ENCODE measurements around the gene ADAMTSL1. TPM values are rescaled to one million over a fixed set of nuclear protein-coding genes. Genes with fewer than 3 reads are reported as not detected.

ADAMTSL1 gene
- total RNA-seq, 6 experiments from 2014 or later = 37.3 to 98.1 (median 90.8) TPM

DNA sequence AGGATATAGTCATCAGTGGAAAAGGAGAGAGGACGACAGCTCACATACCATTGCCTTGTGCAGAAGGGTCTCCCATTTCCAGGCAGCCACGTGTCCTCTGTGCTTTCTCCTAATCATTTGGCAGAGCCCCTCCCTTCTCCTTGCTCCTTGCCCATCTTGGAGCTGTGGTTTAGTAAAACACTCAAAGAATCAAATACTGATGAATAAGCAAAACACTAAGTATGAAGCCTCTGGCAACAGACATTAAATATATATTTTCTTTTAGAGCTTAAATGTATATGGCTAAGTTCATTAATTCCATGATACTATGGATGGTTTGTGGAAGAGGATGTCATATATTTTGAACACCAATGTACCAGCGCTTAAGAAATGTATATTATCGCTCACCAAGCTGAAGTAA is 280.6 kb downstream of the ADAMTSL1 start:
- TF ChIP-seq, protein P1, sequence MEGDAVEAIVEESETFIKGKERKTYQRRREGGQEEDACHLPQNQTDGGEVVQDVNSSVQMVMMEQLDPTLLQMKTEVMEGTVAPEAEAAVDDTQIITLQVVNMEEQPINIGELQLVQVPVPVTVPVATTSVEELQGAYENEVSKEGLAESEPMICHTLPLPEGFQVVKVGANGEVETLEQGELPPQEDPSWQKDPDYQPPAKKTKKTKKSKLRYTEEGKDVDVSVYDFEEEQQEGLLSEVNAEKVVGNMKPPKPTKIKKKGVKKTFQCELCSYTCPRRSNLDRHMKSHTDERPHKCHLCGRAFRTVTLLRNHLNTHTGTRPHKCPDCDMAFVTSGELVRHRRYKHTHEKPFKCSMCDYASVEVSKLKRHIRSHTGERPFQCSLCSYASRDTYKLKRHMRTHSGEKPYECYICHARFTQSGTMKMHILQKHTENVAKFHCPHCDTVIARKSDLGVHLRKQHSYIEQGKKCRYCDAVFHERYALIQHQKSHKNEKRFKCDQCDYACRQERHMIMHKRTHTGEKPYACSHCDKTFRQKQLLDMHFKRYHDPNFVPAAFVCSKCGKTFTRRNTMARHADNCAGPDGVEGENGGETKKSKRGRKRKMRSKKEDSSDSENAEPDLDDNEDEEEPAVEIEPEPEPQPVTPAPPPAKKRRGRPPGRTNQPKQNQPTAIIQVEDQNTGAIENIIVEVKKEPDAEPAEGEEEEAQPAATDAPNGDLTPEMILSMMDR (IDR thresholded peaks at IDR 0.05) = no peak
- H3K9me3 Mint-ChIP-seq = no peaks in the 10 kb centered on the region
- H3K4me1 Mint-ChIP-seq (ENCODE audit: low read depth) = no peaks in the 10 kb centered on the region
- no peak overlapping the region for H3K4me3 Mint-ChIP-seq
- H3K27ac Mint-ChIP-seq = no peak overlapping the region
- H3K36me3 Mint-ChIP-seq (ENCODE audit: low read depth) = peaks cover 27% of the 10 kb centered on the region; the same call in 1 of the 2 replicates
- no peaks in the 10 kb centered on the region; the same call in none of the 2 replicates for H3K27me3 Mint-ChIP-seq (ENCODE audit: insufficient read depth)
- DNase-seq = no peak

DNA sequence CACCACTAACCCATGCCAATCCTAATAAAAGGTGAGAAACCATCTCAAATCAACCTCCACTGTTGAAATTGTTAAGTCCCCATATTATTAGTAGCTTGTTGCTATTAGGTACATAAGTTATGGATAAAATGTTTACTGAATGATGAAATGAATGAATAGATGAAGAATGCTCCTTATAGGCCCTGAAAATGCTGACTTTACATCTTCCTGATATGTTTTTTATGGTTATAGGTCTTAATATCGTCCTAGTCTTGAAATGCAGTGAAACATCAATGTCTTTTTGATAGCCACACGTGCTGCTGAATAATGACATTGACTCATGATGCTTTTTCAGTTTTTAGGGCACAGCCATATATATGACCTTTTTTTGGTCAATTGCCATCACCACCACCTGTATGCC is 281.3 kb downstream of the ADAMTSL1 start:
- Mint-ChIP-seq H3K27me3 (ENCODE audit: insufficient read depth) (no peaks in the 10 kb centered on the region; the same call in 1 of the 2 replicates), H3K36me3 (ENCODE audit: low read depth) (peaks cover 31% of the 10 kb centered on the region; the same call in 1 of the 2 replicates), H3K4me1 (ENCODE audit: low read depth) (no peaks in the 10 kb centered on the region), H3K4me3 (no peak overlapping the region), H3K27ac (no peak overlapping the region; the same call in 1 of the 2 replicates), H3K9me3 (no peaks in the 10 kb centered on the region)
- TF ChIP-seq, protein P1 (IDR thresholded peaks at IDR 0.05) = no peak
- no peak for DNase-seq

DNA sequence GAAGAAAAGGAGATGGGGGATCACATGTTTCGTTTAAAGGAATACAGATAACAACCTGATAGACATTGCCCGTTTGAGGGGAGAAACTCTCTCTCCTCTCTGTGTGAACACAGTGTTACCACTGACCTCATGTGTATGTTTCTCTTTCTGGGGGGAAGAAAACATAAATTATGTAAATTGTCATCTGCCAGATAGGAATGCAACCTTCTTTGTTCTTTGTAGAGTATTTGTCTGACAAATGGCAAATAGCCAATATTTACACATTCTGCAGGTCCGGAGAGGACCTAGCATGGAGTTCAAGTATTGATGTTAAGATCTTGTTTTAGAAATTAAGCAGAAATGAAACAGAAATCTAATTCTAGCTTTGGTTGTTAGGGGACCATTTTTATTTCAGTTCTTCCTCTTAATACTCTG is 282.8 kb downstream of the ADAMTSL1 start:
- no peak overlapping the region for H3K4me3 Mint-ChIP-seq
- no peaks in the 10 kb centered on the region for H3K4me1 Mint-ChIP-seq (ENCODE audit: low read depth)
- no peaks in the 10 kb centered on the region for H3K9me3 Mint-ChIP-seq
- peaks cover 4% of the 10 kb centered on the region for H3K27me3 Mint-ChIP-seq (ENCODE audit: insufficient read depth)
- H3K27ac Mint-ChIP-seq = no peak overlapping the region
- no peak for DNase-seq
- TF ChIP-seq, protein P1 (IDR thresholded peaks at IDR 0.05) = no peak
- peaks cover 28% of the 10 kb centered on the region; the same call in 1 of the 2 replicates for H3K36me3 Mint-ChIP-seq (ENCODE audit: low read depth)

DNA sequence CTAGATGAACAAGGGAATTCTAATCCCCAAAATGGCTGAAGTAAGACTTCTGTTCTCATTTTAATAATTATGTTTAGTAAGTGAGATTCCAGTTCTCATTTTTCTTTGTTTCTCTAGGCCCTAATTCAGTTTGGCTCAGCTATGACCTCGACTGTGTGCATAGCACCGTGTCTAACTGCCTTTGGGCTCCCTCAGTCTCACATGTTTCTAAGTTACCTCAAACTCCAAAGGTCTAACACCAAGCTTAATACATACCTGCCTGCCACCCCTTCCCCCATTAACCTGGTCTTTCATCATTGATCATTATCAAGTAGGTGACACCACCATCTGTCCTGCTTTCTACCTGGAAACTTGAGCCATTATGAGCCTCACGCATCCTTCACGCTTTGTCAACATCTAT is 285.9 kb downstream of the ADAMTSL1 start:
- Mint-ChIP-seq H3K9me3 (no peaks in the 10 kb centered on the region), H3K27ac (no peak overlapping the region), H3K4me1 (ENCODE audit: low read depth) (no peaks in the 10 kb centered on the region), H3K36me3 (ENCODE audit: low read depth) (peaks cover 29% of the 10 kb centered on the region; the same call in 1 of the 2 replicates), H3K4me3 (no peak overlapping the region), H3K27me3 (ENCODE audit: insufficient read depth) (peaks cover 5% of the 10 kb centered on the region)
- TF ChIP-seq, protein P1 (IDR thresholded peaks at IDR 0.05) = no peak
- no peak for DNase-seq

DNA sequence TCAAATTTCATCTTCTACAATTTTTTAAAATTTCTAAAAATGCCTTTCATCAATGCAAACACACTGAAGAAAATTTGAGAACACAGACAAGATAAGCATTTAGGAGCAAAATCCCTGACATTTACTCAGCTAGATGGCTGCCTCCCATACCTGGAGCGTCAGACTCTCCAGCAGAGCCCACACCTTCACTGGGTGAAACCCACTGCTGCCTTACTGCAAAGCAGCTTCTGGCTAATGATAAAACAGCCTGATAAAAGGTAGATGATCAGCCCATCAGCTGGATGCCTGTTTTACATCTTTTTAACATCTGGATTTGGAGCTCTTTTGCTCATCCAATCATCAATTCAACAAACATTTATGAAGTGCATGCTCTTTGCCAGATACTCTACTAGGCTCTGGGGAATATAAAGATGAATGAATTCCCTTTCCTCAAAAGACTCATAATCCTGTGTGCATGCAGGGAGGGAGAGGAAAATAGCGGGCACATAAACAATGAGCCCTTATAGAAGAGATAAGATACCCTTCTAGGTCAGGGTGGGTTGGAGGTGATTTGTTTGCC is 287.9 kb downstream of the ADAMTSL1 start:
- TF ChIP-seq, protein P1 (IDR thresholded peaks at IDR 0.05) = no peak
- H3K36me3 Mint-ChIP-seq (ENCODE audit: low read depth) = peaks cover 32% of the 10 kb centered on the region; the same call in 1 of the 2 replicates
- H3K27me3 Mint-ChIP-seq (ENCODE audit: insufficient read depth) = peaks cover 5% of the 10 kb centered on the region
- H3K4me3 Mint-ChIP-seq = no peak overlapping the region
- no peaks in the 10 kb centered on the region for H3K4me1 Mint-ChIP-seq (ENCODE audit: low read depth)
- no peak overlapping the region for H3K27ac Mint-ChIP-seq
- H3K9me3 Mint-ChIP-seq = no peaks in the 10 kb centered on the region
- DNase-seq = no peak
